Measurements from ENCODE around the gene ZNF292. TPM values are rescaled to one million over a fixed set of nuclear protein-coding genes. Genes with fewer than 3 reads are reported as not detected.

ZNF292 gene
- total and polyA plus RNA-seq, 8 donors: 4.2 to 28.5 (median 16.3) TPM

GRCh38 chr6:87251725-87252124 is 96.4 kb downstream of the ZNF292 start:
- Histone ChIP-seq H3K4me1 (no peaks in the 10 kb centered on the region), H3K27ac (no peak overlapping the region), H3K4me3 (no peak overlapping the region), H3K36me3 (peaks cover 3 to 40% (median 8%) of the 10 kb centered on the region in 3 donors), H3K9me3 (no peaks in the 10 kb centered on the region), H3K27me3 (no peaks in the 10 kb centered on the region)
- TF ChIP-seq CTCF (IDR thresholded peaks at IDR 0.05): no peak
- intact Hi-C loops (cut with DNase I): no loop called here
- ATAC-seq (no peak), FAIRE-seq (peak; percentile 9), DNase-seq (no peak)

DNA sequence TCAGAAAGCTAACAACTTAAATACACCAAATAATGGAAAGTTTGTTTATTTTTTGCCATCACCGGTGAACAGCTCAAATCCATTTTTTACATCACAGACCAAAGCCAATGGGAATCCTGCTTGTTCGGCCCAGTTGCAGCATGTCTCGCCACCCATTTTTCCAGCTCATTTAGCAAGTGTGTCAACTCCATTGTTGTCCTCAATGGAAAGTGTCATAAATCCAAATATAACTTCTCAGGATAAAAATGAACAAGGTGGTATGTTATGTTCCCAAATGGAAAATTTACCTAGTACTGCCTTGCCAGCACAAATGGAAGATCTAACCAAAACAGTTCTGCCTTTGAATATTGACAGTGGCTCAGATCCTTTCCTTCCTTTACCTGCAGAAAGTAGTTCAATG is 101.7 kb downstream of the ZNF292 start:
- Histone ChIP-seq H3K27me3 (no peaks in the 10 kb centered on the region), H3K27ac (no peak overlapping the region), H3K4me1 (no peaks in the 10 kb centered on the region), H3K36me3 (peaks cover 3 to 26% (median 8%) of the 10 kb centered on the region in 3 donors), H3K4me3 (no peak overlapping the region), H3K9me3 (no peaks in the 10 kb centered on the region)
- ATAC-seq (no peak), DNase-seq (no peak), FAIRE-seq (no peak)
- no peak for TF ChIP-seq CTCF (IDR thresholded peaks at IDR 0.05)
- WGBS, 2 donors: 97 to 98% methylated on average over 3 of the region's 3 CpGs
- intact Hi-C loops (cut with DNase I): no loop called here

- H3K4me1 ChIP-seq: no peaks in the 10 kb centered on the region
- intact Hi-C loops (cut with DNase I): no loop called here
- DNase-seq (no peak), FAIRE-seq (no peak), ATAC-seq (no peak)
- H3K4me3 ChIP-seq: no peak overlapping the region
- H3K36me3 ChIP-seq: peaks cover 3 to 26% (median 8%) of the 10 kb centered on the region in 3 donors
- 98 to 99% methylated on average over 4 of the region's 4 CpGs for WGBS, 2 donors
- no peak for TF ChIP-seq CTCF (IDR thresholded peaks at IDR 0.05)
- H3K27ac ChIP-seq: no peak overlapping the region
- no peaks in the 10 kb centered on the region for H3K9me3 ChIP-seq
- no peaks in the 10 kb centered on the region for H3K27me3 ChIP-seq
Observed at GRCh38 chr6:87257565-87257964, 102.2 kb downstream of the ZNF292 start.

- Histone ChIP-seq H3K4me1 (no peaks in the 10 kb centered on the region), H3K4me3 (no peak overlapping the region), H3K27me3 (no peaks in the 10 kb centered on the region), H3K27ac (no peak overlapping the region), H3K9me3 (no peaks in the 10 kb centered on the region), H3K36me3 (peaks cover 3 to 26% (median 8%) of the 10 kb centered on the region in 3 donors)
- WGBS, 2 donors: 98 to 99% methylated on average over 7 of the region's 7 CpGs
- FAIRE-seq: no peak
- intact Hi-C loops (cut with DNase I): no loop called here
- no peak for TF ChIP-seq CTCF (IDR thresholded peaks at IDR 0.05)
- DNase-seq: no peak
- ATAC-seq: no peak
Observed at GRCh38 chr6:87257975-87258374, 102.6 kb downstream of the ZNF292 start.

DNA sequence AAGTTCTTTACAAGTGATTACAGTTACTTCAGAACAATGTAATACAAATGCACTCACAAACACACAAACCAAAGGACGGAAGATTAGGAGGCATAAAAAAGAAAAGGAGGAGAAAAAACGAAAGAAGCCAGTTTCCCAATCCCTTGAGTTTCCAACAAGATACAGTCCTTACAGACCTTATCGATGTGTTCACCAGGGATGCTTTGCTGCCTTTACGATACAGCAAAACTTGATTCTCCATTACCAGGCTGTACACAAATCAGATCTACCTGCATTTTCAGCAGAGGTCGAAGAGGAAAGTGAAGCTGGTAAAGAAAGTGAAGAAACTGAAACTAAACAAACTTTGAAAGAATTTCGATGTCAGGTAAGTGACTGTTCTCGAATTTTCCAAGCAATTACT is 104.4 kb downstream of the ZNF292 start:
- peaks cover 0 to 3% (median 0%) of the 10 kb centered on the region in 3 donors for H3K4me1 ChIP-seq
- WGBS, 2 donors: 97 to 98% methylated on average over 7 of the region's 7 CpGs
- H3K36me3 ChIP-seq: peaks cover 2 to 21% (median 8%) of the 10 kb centered on the region in 3 donors
- DNase-seq: no peak
- no peak for TF ChIP-seq CTCF (IDR thresholded peaks at IDR 0.05)
- intact Hi-C loops (cut with DNase I): no loop called here
- H3K9me3 ChIP-seq: no peaks in the 10 kb centered on the region
- ATAC-seq: no peak
- no peaks in the 10 kb centered on the region for H3K27me3 ChIP-seq
- H3K4me3 ChIP-seq: no peak overlapping the region
- H3K27ac ChIP-seq: no peak overlapping the region
- FAIRE-seq: no peak
